Loucy (cell line): ENCODE measurements around the gene HDGFL2.

Experiments used
- H2AFZ ChIP-seq: fragments of 200-600 bp; sonication (generic); 2 replicates; pipeline ENCODE4 v1.6.0; 2016; ENCODE audit warnings: antibody characterized with exemption, mild to moderate bottlenecking, low read length, moderate library complexity
- H3F3A ChIP-seq: fragments of 200-600 bp; 2 replicates; pipeline ENCODE4 v1.6.0; 2016; ENCODE audit warnings: antibody characterized with exemption, low read depth, mild to moderate bottlenecking
- H3K27me3 ChIP-seq: fragments of 200-600 bp; sonication (generic); 2 replicates; pipeline ENCODE4 v1.6.1; 2014; ENCODE audit warnings: low read length, mild to moderate bottlenecking; ENCODE audit not compliant: insufficient read depth, poor library complexity, severe bottlenecking
- H3K36me3 ChIP-seq: fragments of 200-600 bp; sonication (generic); 2 replicates; pipeline ENCODE4 v1.6.1; 2016; ENCODE audit warnings: low read length; ENCODE audit not compliant: insufficient read depth
- H3K4me1 ChIP-seq: fragments of 200-600 bp; sonication (generic); 2 replicates; pipeline ENCODE4 v1.5.1; 2014; ENCODE audit warnings: low read length, mild to moderate bottlenecking; ENCODE audit not compliant: insufficient read depth, poor library complexity, severe bottlenecking
- H3K4me2 ChIP-seq: fragments of 200-600 bp; sonication (generic); 2 replicates; pipeline ENCODE4 v1.6.0; 2014; ENCODE audit warnings: antibody characterized with exemption, low read length, low read depth, mild to moderate bottlenecking; ENCODE audit not compliant: poor library complexity, severe bottlenecking
- H3K4me3 ChIP-seq: fragments of 200-600 bp; sonication (generic); 2 replicates; pipeline ENCODE4 v1.5.1; 2014; ENCODE audit warnings: low read length, mild to moderate bottlenecking, mixed read lengths; ENCODE audit not compliant: poor library complexity, severe bottlenecking
- H3K79me2 ChIP-seq: fragments of 200-600 bp; sonication (generic); 2 replicates; pipeline ENCODE4 v1.6.1; 2014; ENCODE audit warnings: low read length; ENCODE audit not compliant: insufficient read depth
- H3K9ac ChIP-seq: fragments of 200-600 bp; sonication (generic); 2 replicates; pipeline ENCODE4 v1.6.0; 2014; ENCODE audit warnings: mild to moderate bottlenecking, low read depth, low read length, moderate library complexity; ENCODE audit not compliant: poor library complexity, severe bottlenecking
- H3K9me2 ChIP-seq: fragments of 200-600 bp; sonication (generic); replicated peaks from 2 replicates; pipeline ENCODE4 v1.6.1; 2016; ENCODE audit warnings: low read depth, low read length, mixed read lengths
- H3K9me3 ChIP-seq: fragments of 200-600 bp; sonication (generic); 2 replicates; pipeline ENCODE4 v1.6.1; 2014; ENCODE audit warnings: mild to moderate bottlenecking, antibody characterized with exemption, low read length, low read depth; ENCODE audit not compliant: insufficient read depth
- H4K20me1 ChIP-seq: fragments of 200-600 bp; sonication (generic); 2 replicates; pipeline ENCODE4 v1.6.0; 2014; ENCODE audit warnings: antibody characterized with exemption, low read length, mild to moderate bottlenecking; ENCODE audit not compliant: insufficient read depth, poor library complexity, severe bottlenecking
- CTCF ChIP-seq: fragments of 200-600 bp; sonication (generic); conservative IDR thresholded peaks from 2 replicates; pipeline ENCODE4 v1.5.1; 2014; ENCODE audit warnings: mild to moderate bottlenecking, antibody characterized with exemption, low read length
- EZH2phosphoT487 ChIP-seq: fragments of 200-600 bp; IDR thresholded peaks from 2 replicates; pipeline ENCODE4 v1.6.1; 2018; ENCODE audit warnings: antibody characterized with exemption, mild to moderate bottlenecking, moderate library complexity, borderline replicate concordance

HDGFL2 gene

GRCh38 chr19:4536798-4537197, 64.7 kb downstream of the HDGFL2 start:
- Histone ChIP-seq H3K4me2 (no peak overlapping the region), H3K27me3 (no peaks in the 10 kb centered on the region), H3K9me3 (0 out of 2 replicates have a peak, but pooled peaks cover 3% of the 10 kb centered on the region), H3K9me2 (no peaks in the 10 kb centered on the region), H3F3A (no peaks in the 10 kb centered on the region), H3K4me3 (no peak overlapping the region), H3K79me2 (no peaks in the 10 kb centered on the region), H4K20me1 (no peaks in the 10 kb centered on the region), H3K9ac (no peak overlapping the region), H3K4me1 (peaks cover 10% of the 10 kb centered on the region), H3K36me3 (no peaks in the 10 kb centered on the region), H2AFZ (no peak overlapping the region)
- TF ChIP-seq CTCF (no peak), EZH2phosphoT487 (no peak)

GRCh38 chr19:4537953-4538600, 66.0 kb downstream of the HDGFL2 start:
- TF ChIP-seq CTCF = no peak
- no peak for TF ChIP-seq EZH2phosphoT487

GRCh38 chr19:4538601-4538954, 66.5 kb downstream of the HDGFL2 start:
- Histone ChIP-seq H3K9me3 (0 out of 2 replicates have a peak, but pooled peaks cover 3% of the 10 kb centered on the region), H3F3A (no peaks in the 10 kb centered on the region), H3K4me1 (peaks cover 10% of the 10 kb centered on the region), H3K9ac (no peak overlapping the region), H3K9me2 (no peaks in the 10 kb centered on the region), H3K4me2 (no peak overlapping the region), H4K20me1 (no peaks in the 10 kb centered on the region), H3K79me2 (no peaks in the 10 kb centered on the region), H3K4me3 (no peak overlapping the region), H3K27me3 (no peaks in the 10 kb centered on the region), H3K36me3 (no peaks in the 10 kb centered on the region), H2AFZ (no peak overlapping the region)
- TF ChIP-seq EZH2phosphoT487 (no peak), CTCF (no peak)

More at GRCh38 chr19:4537953-4538600, 66.0 kb downstream of the HDGFL2 start:
- no peaks in the 10 kb centered on the region for H3F3A ChIP-seq
- no peaks in the 10 kb centered on the region for H3K27me3 ChIP-seq
- no peaks in the 10 kb centered on the region for H3K36me3 ChIP-seq
- peaks cover 10% of the 10 kb centered on the region for H3K4me1 ChIP-seq
- H3K4me3 ChIP-seq = no peak overlapping the region
- no peak overlapping the region for H3K9ac ChIP-seq
- H3K79me2 ChIP-seq = no peaks in the 10 kb centered on the region
- H3K4me2 ChIP-seq = no peak overlapping the region
- H3K9me3 ChIP-seq = 0 out of 2 replicates have a peak, but pooled peaks cover 3% of the 10 kb centered on the region
- no peaks in the 10 kb centered on the region for H4K20me1 ChIP-seq
- H3K9me2 ChIP-seq = no peaks in the 10 kb centered on the region
- H2AFZ ChIP-seq = no peak overlapping the region
